ENCODE results near the gene RAPGEF6. TPM values are rescaled to one million over a fixed set of nuclear protein-coding genes. Genes with fewer than 3 reads are reported as not detected.

The RAPGEF6 gene
- total RNA-seq, 1 experiment from 2014 or later: 9.7 TPM

- H3K79me2 ChIP-seq (ENCODE audit: low read length): peaks cover 22% of the 10 kb centered on the region
- H3K36me3 ChIP-seq (ENCODE audit: low read depth, low read length): no peaks in the 10 kb centered on the region
- no peaks in the 10 kb centered on the region for H4K20me1 ChIP-seq (ENCODE audit: low read length)
- BruUV-seq (replicated peaks): no TSS peak
- no peak overlapping the region for H3K4me2 ChIP-seq (ENCODE audit: low read length)
- H3K27ac ChIP-seq (ENCODE audit: low read length): no peak overlapping the region
- TF ChIP-seq, protein P1, sequence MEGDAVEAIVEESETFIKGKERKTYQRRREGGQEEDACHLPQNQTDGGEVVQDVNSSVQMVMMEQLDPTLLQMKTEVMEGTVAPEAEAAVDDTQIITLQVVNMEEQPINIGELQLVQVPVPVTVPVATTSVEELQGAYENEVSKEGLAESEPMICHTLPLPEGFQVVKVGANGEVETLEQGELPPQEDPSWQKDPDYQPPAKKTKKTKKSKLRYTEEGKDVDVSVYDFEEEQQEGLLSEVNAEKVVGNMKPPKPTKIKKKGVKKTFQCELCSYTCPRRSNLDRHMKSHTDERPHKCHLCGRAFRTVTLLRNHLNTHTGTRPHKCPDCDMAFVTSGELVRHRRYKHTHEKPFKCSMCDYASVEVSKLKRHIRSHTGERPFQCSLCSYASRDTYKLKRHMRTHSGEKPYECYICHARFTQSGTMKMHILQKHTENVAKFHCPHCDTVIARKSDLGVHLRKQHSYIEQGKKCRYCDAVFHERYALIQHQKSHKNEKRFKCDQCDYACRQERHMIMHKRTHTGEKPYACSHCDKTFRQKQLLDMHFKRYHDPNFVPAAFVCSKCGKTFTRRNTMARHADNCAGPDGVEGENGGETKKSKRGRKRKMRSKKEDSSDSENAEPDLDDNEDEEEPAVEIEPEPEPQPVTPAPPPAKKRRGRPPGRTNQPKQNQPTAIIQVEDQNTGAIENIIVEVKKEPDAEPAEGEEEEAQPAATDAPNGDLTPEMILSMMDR (conservative IDR thresholded peaks at IDR 0.05; ENCODE audit: low read depth, low read length): no peak
- no peak for TF ChIP-seq EZH2 (IDR thresholded peaks at IDR 0.05; ENCODE audit: low read length, unreplicated experiment)
- TF ChIP-seq EZH2phosphoT487 (IDR thresholded peaks at IDR 0.05; ENCODE audit: borderline replicate concordance, low read length): no peak
- POLR2A ChIA-PET (ENCODE audit: unreplicated experiment): interaction anchor here (0.6 kb wide), 1 partner anchor 187 kb away, joined by 7 read pairs; no protein-coding TSS in a partner anchor
- DNase-seq (peak; percentile 46), ATAC-seq (peak; percentile 42; the same call in 1 of the 2 replicates)
- H3K9me3 ChIP-seq (ENCODE audit: low read length): no peaks in the 10 kb centered on the region
- no peak overlapping the region for H3K9ac ChIP-seq (ENCODE audit: low read length)
- no peaks in the 10 kb centered on the region for H3F3A ChIP-seq (ENCODE audit: low read length, unreplicated experiment)
- H3K9me2 ChIP-seq (replicated peaks; ENCODE audit: low read length): no peaks in the 10 kb centered on the region
- no peak overlapping the region for H3K4me3 ChIP-seq (ENCODE audit: low read length)
- H3K4me1 ChIP-seq (ENCODE audit: insufficient read depth, low read length): peaks cover 8% of the 10 kb centered on the region
- CTCF ChIA-PET: no interaction called here
- no peaks in the 10 kb centered on the region for H3K27me3 ChIP-seq (ENCODE audit: low read length)
- no peak overlapping the region for H2AFZ ChIP-seq (ENCODE audit: low read length)
- intact Hi-C loops (cut with micrococcal nuclease): loop anchor here (5.0 kb wide), 1 partner anchor 210 kb away; the partner anchor contains the start of gene FNIP1
Observed at GRCh38 chr5:131587541-131587940, 47.5 kb downstream of the RAPGEF6 start.

DNA sequence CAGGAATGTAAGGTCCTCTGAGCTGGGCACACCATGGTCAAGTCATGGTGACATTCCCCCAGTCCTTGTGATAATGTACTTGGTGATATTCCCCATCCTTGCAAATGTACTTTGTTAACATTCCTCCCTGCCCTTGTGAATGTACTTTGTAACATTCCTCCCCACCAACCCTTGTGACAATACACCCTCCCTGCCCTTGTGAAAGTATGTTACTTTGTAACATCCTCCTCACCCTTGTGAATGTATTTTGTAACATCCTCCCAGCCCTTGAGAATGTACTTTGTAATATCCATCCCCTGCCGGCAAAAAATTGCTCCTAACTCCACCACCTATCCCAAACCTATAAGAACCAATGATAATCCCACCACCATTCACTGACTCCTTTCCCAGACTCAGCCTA is 53.3 kb downstream of the RAPGEF6 start:
- no TSS peak for BruUV-seq (replicated peaks)
- no peaks in the 10 kb centered on the region for H4K20me1 ChIP-seq (ENCODE audit: low read length)
- H3K27ac ChIP-seq (ENCODE audit: low read length): no peak overlapping the region
- CTCF ChIA-PET: no interaction called here
- H3K4me2 ChIP-seq (ENCODE audit: low read length): no peak overlapping the region
- DNase-seq (no peak), ATAC-seq (no peak)
- H3K9me3 ChIP-seq (ENCODE audit: low read length): no peaks in the 10 kb centered on the region
- no peaks in the 10 kb centered on the region for H3K9me2 ChIP-seq (replicated peaks; ENCODE audit: low read length)
- H3K79me2 ChIP-seq (ENCODE audit: low read length): peaks cover 33% of the 10 kb centered on the region
- no peaks in the 10 kb centered on the region for H3K4me1 ChIP-seq (ENCODE audit: insufficient read depth, low read length)
- H3K27me3 ChIP-seq (ENCODE audit: low read length): no peaks in the 10 kb centered on the region
- no peak overlapping the region for H3K4me3 ChIP-seq (ENCODE audit: low read length)
- no peak for TF ChIP-seq EZH2 (IDR thresholded peaks at IDR 0.05; ENCODE audit: low read length, unreplicated experiment)
- TF ChIP-seq, protein P1 (conservative IDR thresholded peaks at IDR 0.05; ENCODE audit: low read depth, low read length): no peak
- no peak for TF ChIP-seq EZH2phosphoT487 (IDR thresholded peaks at IDR 0.05; ENCODE audit: borderline replicate concordance, low read length)
- POLR2A ChIA-PET (ENCODE audit: unreplicated experiment): no interaction called here
- H3K36me3 ChIP-seq (ENCODE audit: low read depth, low read length): no peaks in the 10 kb centered on the region
- no peak overlapping the region for H3K9ac ChIP-seq (ENCODE audit: low read length)
- no peaks in the 10 kb centered on the region for H3F3A ChIP-seq (ENCODE audit: low read length, unreplicated experiment)
- no peak overlapping the region for H2AFZ ChIP-seq (ENCODE audit: low read length)
- intact Hi-C loops (cut with micrococcal nuclease): no loop called here

DNA sequence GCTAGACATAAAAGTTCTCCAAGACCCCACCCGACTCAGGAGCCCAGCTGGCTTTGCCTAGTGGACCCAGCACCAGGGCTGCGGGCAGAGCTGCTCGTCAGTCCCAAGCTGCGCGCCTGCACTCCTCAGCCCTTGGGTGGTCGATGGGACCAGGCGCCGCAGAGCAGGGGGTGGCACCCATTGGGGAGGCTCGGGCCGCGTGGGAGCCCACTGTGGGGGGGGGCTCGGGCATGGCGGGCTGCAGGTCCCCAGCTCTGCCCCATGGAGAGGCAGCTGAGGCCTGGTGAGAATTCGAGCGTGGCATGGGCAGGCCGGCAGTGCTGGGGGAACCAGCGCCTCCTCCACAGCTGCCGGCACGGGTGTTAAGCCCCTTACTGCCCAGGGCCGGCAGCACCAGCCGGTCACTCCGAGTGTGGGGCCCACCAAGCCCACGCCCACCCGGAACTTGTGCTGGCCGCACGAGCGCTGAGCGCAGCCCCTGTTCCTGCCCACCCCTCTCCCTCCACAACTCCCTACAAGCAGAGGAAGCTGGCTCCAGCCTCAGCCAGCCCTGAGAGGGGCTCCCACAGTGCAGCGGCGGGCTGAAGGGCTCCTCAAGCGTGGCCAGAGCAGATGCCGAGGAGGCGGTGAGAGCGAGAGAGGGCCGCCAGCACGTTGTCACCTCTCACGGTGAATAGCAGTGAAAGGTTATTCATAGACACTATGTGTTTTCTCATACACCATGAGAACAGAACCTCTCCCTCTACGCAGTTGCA is 54.9 kb downstream of the RAPGEF6 start:
- TF ChIP-seq, protein P1 (conservative IDR thresholded peaks at IDR 0.05; ENCODE audit: low read depth, low read length): no peak
- TF ChIP-seq EZH2phosphoT487 (IDR thresholded peaks at IDR 0.05; ENCODE audit: borderline replicate concordance, low read length) (no peak), EZH2 (IDR thresholded peaks at IDR 0.05; ENCODE audit: low read length, unreplicated experiment) (no peak)
- CTCF ChIA-PET: no interaction called here

More for the DNA sequence above, 54.9 kb downstream of the RAPGEF6 start:
- no TSS peak for BruUV-seq (replicated peaks)
- Histone ChIP-seq H3F3A (ENCODE audit: low read length, unreplicated experiment) (no peaks in the 10 kb centered on the region), H3K9ac (ENCODE audit: low read length) (no peak overlapping the region), H2AFZ (ENCODE audit: low read length) (no peak overlapping the region), H3K4me2 (ENCODE audit: low read length) (no peak overlapping the region), H3K4me3 (ENCODE audit: low read length) (no peak overlapping the region), H3K27me3 (ENCODE audit: low read length) (no peaks in the 10 kb centered on the region), H3K4me1 (ENCODE audit: insufficient read depth, low read length) (no peaks in the 10 kb centered on the region), H3K36me3 (ENCODE audit: low read depth, low read length) (no peaks in the 10 kb centered on the region), H3K27ac (ENCODE audit: low read length) (no peak overlapping the region), H3K9me2 (replicated peaks; ENCODE audit: low read length) (no peaks in the 10 kb centered on the region), H4K20me1 (ENCODE audit: low read length) (no peaks in the 10 kb centered on the region), H3K79me2 (ENCODE audit: low read length) (peaks cover 29% of the 10 kb centered on the region), H3K9me3 (ENCODE audit: low read length) (no peaks in the 10 kb centered on the region)
- POLR2A ChIA-PET (ENCODE audit: unreplicated experiment): no interaction called here
- DNase-seq: no peak
- ATAC-seq: no peak
- intact Hi-C loops (cut with micrococcal nuclease): no loop called here
